ENCODE measurements around the gene HAO1.

Gene HAO1

DNA sequence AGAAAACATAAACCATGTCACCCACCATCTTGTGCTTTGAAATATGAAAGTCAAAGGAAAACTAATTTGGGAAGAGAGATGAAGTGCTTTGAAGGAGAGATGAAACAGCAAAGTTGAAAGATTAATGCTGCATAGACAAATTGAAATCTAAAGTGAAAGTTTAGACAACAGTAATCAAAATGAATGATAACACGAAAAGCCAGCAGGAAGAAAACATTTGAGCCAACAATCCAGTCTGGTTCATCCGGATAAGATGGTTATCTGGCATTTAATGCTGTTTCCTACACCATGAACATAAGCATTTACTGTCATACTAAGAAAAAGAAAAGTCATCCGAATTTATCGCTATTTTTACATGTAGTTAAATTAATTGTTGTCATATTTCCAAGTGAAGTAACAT lies 595 bp downstream of the HAO1 start:
- Histone ChIP-seq H3K9me2 (replicated peaks; ENCODE audit: insufficient read depth, low read length) (no peaks in the 10 kb centered on the region), H3K4me1 (ENCODE audit: low read length) (peaks cover 10% of the 10 kb centered on the region; the same call in 1 of the 2 replicates), H3K9ac (ENCODE audit: low read length) (no peak overlapping the region), H3K27me3 (replicated peaks; ENCODE audit: insufficient read depth, low read length) (no peaks in the 10 kb centered on the region), H3K4me2 (ENCODE audit: low read depth, low read length) (no peak overlapping the region), H2AFZ (ENCODE audit: low read length) (no peak overlapping the region), H3K36me3 (replicated peaks; ENCODE audit: insufficient read depth, low read length) (no peaks in the 10 kb centered on the region), H3F3A (ENCODE audit: insufficient read depth, low read length) (no peaks in the 10 kb centered on the region), H4K20me1 (ENCODE audit: insufficient read depth, low read length) (no peaks in the 10 kb centered on the region), H3K79me2 (ENCODE audit: low read length) (no peaks in the 10 kb centered on the region), H3K9me3 (replicated peaks; ENCODE audit: insufficient read depth, low read length) (no peaks in the 10 kb centered on the region), H3K27ac (ENCODE audit: low read length) (no peak overlapping the region), H3K4me3 (ENCODE audit: low read length) (no peak overlapping the region)
- no peak for DNase-seq
- TF ChIP-seq EZH2 (optimal IDR thresholded peaks at IDR 0.05; ENCODE audit: low read depth, low read length): no peak
- TF ChIP-seq, protein P1, sequence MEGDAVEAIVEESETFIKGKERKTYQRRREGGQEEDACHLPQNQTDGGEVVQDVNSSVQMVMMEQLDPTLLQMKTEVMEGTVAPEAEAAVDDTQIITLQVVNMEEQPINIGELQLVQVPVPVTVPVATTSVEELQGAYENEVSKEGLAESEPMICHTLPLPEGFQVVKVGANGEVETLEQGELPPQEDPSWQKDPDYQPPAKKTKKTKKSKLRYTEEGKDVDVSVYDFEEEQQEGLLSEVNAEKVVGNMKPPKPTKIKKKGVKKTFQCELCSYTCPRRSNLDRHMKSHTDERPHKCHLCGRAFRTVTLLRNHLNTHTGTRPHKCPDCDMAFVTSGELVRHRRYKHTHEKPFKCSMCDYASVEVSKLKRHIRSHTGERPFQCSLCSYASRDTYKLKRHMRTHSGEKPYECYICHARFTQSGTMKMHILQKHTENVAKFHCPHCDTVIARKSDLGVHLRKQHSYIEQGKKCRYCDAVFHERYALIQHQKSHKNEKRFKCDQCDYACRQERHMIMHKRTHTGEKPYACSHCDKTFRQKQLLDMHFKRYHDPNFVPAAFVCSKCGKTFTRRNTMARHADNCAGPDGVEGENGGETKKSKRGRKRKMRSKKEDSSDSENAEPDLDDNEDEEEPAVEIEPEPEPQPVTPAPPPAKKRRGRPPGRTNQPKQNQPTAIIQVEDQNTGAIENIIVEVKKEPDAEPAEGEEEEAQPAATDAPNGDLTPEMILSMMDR (IDR thresholded peaks at IDR 0.05; ENCODE audit: low read length): no peak

GRCh38 chr20:7938058-7938457 lies 2.2 kb downstream of the HAO1 start:
- Histone ChIP-seq H3K79me2 (ENCODE audit: low read length) (no peaks in the 10 kb centered on the region), H3K9me3 (replicated peaks; ENCODE audit: insufficient read depth, low read length) (no peaks in the 10 kb centered on the region), H3K4me2 (ENCODE audit: low read depth, low read length) (no peak overlapping the region), H3K36me3 (replicated peaks; ENCODE audit: insufficient read depth, low read length) (no peaks in the 10 kb centered on the region), H3K4me3 (ENCODE audit: low read length) (no peak overlapping the region), H3K4me1 (ENCODE audit: low read length) (peaks cover 10% of the 10 kb centered on the region; the same call in 1 of the 2 replicates), H3K9me2 (replicated peaks; ENCODE audit: insufficient read depth, low read length) (no peaks in the 10 kb centered on the region), H3F3A (ENCODE audit: insufficient read depth, low read length) (no peaks in the 10 kb centered on the region), H4K20me1 (ENCODE audit: insufficient read depth, low read length) (no peaks in the 10 kb centered on the region), H3K27ac (ENCODE audit: low read length) (no peak overlapping the region), H3K27me3 (replicated peaks; ENCODE audit: insufficient read depth, low read length) (no peaks in the 10 kb centered on the region), H3K9ac (ENCODE audit: low read length) (no peak overlapping the region), H2AFZ (ENCODE audit: low read length) (no peak overlapping the region)
- TF ChIP-seq, protein P1 (IDR thresholded peaks at IDR 0.05; ENCODE audit: low read length): no peak
- TF ChIP-seq EZH2phosphoT487 (IDR thresholded peaks at IDR 0.05; ENCODE audit: low read length) (no peak), EZH2 (optimal IDR thresholded peaks at IDR 0.05; ENCODE audit: low read depth, low read length) (no peak)
- no peak for DNase-seq

DNA sequence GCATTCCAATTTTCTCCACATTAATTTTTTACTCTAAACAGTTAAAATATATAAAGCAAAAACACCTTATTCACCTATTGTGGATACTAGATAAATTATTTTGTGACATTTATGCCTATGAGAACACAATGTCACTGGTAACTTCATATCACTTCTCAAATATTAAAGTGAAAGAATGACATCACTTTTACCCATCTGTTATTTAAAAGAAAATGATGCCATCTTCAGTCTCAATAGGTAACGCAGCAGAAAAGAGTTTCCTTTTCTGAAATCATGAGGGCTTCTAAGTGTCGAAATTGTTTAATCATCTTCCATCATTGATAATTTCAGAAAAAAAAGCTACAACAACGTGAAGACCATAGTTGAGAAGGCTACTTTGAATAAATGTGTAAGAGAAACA lies 2.9 kb downstream of the HAO1 start:
- peaks cover 10% of the 10 kb centered on the region; the same call in 1 of the 2 replicates for H3K4me1 ChIP-seq (ENCODE audit: low read length)
- H2AFZ ChIP-seq (ENCODE audit: low read length): no peak overlapping the region
- H3K27me3 ChIP-seq (replicated peaks; ENCODE audit: insufficient read depth, low read length): no peaks in the 10 kb centered on the region
- DNase-seq: no peak
- no peaks in the 10 kb centered on the region for H3F3A ChIP-seq (ENCODE audit: insufficient read depth, low read length)
- H3K9me3 ChIP-seq (replicated peaks; ENCODE audit: insufficient read depth, low read length): no peaks in the 10 kb centered on the region
- H3K79me2 ChIP-seq (ENCODE audit: low read length): no peaks in the 10 kb centered on the region
- H3K9me2 ChIP-seq (replicated peaks; ENCODE audit: insufficient read depth, low read length): no peaks in the 10 kb centered on the region
- H3K9ac ChIP-seq (ENCODE audit: low read length): no peak overlapping the region
- H3K4me2 ChIP-seq (ENCODE audit: low read depth, low read length): no peak overlapping the region
- H3K36me3 ChIP-seq (replicated peaks; ENCODE audit: insufficient read depth, low read length): no peaks in the 10 kb centered on the region
- H3K27ac ChIP-seq (ENCODE audit: low read length): no peak overlapping the region
- H4K20me1 ChIP-seq (ENCODE audit: insufficient read depth, low read length): no peaks in the 10 kb centered on the region
- TF ChIP-seq, protein P1 (IDR thresholded peaks at IDR 0.05; ENCODE audit: low read length): no peak
- no peak for TF ChIP-seq EZH2 (optimal IDR thresholded peaks at IDR 0.05; ENCODE audit: low read depth, low read length)
- TF ChIP-seq EZH2phosphoT487 (IDR thresholded peaks at IDR 0.05; ENCODE audit: low read length): no peak
- no peak overlapping the region for H3K4me3 ChIP-seq (ENCODE audit: low read length)

All from MM.1S (cell line).